ENCODE results near the gene GOLGA2.

- TF ChIP-seq CTCF (IDR thresholded peaks at IDR 0.05) (no peak), POLR2A (IDR thresholded peaks at IDR 0.05) (no peak)
These were observed 58.8 kb downstream of the GOLGA2 start for GRCh38 chr9:128216781-128217553.
